Measurements from ENCODE around the gene PITPNM3.

GRCh38 chr17:6461792-6462524 lies 94.4 kb downstream of the PITPNM3 start:
- TF ChIP-seq EZH2 (IDR thresholded peaks at IDR 0.05) (no peak), FOXP2 (optimal IDR thresholded peaks at IDR 0.05; ENCODE audit: control extremely low read depth, extremely low read length, insufficient read depth) (no peak), POLR2AphosphoS5 (IDR thresholded peaks at IDR 0.05; ENCODE audit: borderline replicate concordance, low read depth, low read length) (no peak)
